Astrocyte (in vitro differentiated cells and primary cell): ENCODE measurements around the gene LIPE.

Source experiments
- EZH2 ChIP-seq: IDR thresholded peaks from 2 replicates; pipeline ENCODE4 v1.6.1; 2012; ENCODE audit warnings: mild to moderate bottlenecking, low read length, inconsistent platforms; ENCODE audit not compliant: insufficient read depth
- TF ChIP-seq, protein P1 (sequence below): IDR thresholded peaks from 2 replicates; pipeline ENCODE4 v1.5.1; 2011; ENCODE audit warnings: low read depth, mild to moderate bottlenecking, inconsistent platforms, low read length, moderate library complexity; ENCODE audit not compliant: insufficient read depth

DNA sequence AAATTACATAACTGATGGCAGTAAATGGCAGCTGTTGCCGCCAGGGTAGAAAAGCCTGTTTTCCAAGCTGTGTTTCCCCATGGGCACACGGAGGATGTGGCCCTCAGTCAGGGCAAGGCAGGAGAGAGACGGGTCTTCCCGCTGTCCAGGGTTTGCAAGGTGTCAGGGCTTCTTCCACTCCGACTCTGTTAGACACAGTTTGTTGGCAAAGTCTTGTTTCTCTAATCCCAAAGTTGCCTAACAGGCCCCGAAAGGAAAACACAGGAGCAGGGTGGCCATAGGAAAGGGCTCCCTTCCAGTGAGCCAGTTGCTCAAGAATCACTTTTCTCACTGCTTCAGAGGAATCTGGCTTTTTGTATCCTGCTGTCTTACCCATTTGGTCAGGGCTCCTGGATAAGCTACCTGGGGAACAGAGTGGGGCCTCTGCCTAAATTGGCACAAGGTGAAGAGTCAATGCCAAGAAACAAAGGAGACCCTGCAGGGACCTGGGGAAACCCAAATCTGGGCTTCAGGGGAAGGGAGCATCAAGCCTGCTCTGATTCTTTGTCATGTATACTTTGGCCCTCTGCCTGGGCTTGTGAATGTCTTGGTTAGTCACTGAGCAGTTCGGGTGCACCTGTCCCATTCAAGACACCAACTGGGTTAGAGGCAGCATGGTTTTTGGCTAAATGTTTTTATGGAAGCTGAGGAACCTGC is 44.5 kb upstream of the LIPE start:
- TF ChIP-seq, protein P1, sequence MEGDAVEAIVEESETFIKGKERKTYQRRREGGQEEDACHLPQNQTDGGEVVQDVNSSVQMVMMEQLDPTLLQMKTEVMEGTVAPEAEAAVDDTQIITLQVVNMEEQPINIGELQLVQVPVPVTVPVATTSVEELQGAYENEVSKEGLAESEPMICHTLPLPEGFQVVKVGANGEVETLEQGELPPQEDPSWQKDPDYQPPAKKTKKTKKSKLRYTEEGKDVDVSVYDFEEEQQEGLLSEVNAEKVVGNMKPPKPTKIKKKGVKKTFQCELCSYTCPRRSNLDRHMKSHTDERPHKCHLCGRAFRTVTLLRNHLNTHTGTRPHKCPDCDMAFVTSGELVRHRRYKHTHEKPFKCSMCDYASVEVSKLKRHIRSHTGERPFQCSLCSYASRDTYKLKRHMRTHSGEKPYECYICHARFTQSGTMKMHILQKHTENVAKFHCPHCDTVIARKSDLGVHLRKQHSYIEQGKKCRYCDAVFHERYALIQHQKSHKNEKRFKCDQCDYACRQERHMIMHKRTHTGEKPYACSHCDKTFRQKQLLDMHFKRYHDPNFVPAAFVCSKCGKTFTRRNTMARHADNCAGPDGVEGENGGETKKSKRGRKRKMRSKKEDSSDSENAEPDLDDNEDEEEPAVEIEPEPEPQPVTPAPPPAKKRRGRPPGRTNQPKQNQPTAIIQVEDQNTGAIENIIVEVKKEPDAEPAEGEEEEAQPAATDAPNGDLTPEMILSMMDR: no peak
- TF ChIP-seq EZH2: no peak
